ENCODE data around the gene HMG20A. TPM values are rescaled to one million over a fixed set of nuclear protein-coding genes. Genes with fewer than 3 reads are reported as not detected.

HMG20A gene
- total RNA-seq, 4 donors from 2014 or later, result 39.6 to 65.1 (median 49.7) TPM

GRCh38 chr15:77410701-77411618 lies 9.7 kb upstream of the HMG20A start:
- DNase-seq (ENCODE audit: low spot score in 2 of 2), result no peak
- 77 to 78% methylated on average over 7 of the region's 7 CpGs for WGBS, 2 donors
- Histone ChIP-seq H3K4me3 (no peak overlapping the region), H3K36me3 (no peaks in the 10 kb centered on the region), H3K9me3 (no peaks in the 10 kb centered on the region), H3K4me1 (peaks cover 0 to 32% (median 12%) of the 10 kb centered on the region in 4 donors), H3K27ac (no peak overlapping the region), H3K27me3 (no peaks in the 10 kb centered on the region)
- TF ChIP-seq POLR2A (IDR thresholded peaks at IDR 0.05) (no peak), EP300 (IDR thresholded peaks at IDR 0.05) (no peak)
- TF ChIP-seq, protein P1, sequence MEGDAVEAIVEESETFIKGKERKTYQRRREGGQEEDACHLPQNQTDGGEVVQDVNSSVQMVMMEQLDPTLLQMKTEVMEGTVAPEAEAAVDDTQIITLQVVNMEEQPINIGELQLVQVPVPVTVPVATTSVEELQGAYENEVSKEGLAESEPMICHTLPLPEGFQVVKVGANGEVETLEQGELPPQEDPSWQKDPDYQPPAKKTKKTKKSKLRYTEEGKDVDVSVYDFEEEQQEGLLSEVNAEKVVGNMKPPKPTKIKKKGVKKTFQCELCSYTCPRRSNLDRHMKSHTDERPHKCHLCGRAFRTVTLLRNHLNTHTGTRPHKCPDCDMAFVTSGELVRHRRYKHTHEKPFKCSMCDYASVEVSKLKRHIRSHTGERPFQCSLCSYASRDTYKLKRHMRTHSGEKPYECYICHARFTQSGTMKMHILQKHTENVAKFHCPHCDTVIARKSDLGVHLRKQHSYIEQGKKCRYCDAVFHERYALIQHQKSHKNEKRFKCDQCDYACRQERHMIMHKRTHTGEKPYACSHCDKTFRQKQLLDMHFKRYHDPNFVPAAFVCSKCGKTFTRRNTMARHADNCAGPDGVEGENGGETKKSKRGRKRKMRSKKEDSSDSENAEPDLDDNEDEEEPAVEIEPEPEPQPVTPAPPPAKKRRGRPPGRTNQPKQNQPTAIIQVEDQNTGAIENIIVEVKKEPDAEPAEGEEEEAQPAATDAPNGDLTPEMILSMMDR (IDR thresholded peaks at IDR 0.05), result no peak

DNA sequence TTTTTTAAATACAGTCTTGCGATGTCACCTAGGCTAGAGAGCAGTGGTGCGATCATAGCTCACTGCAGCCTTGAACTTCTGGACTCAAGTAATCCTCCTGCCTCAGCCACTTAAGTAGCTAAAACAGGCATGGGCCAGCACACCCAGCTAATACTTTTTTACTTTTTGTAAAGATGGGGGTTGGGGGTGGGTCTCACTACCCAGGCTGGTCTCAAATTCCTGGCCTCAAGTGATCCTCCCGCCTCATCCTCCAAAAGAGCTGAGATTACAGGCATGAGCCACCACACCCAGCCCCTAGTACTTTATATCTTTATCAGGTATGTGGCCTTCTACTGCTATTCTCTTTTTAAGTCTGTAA lies 9.1 kb upstream of the HMG20A start:
- H3K4me3 ChIP-seq, result no peak overlapping the region
- TF ChIP-seq, protein P1 (IDR thresholded peaks at IDR 0.05), result no peak
- TF ChIP-seq POLR2A (IDR thresholded peaks at IDR 0.05) (no peak), EP300 (IDR thresholded peaks at IDR 0.05) (no peak)
- DNase-seq (ENCODE audit: low spot score in 2 of 2), result no peak
- 96 to 98% methylated on average over 3 of the region's 3 CpGs for WGBS, 2 donors
- H3K27ac ChIP-seq, result no peak overlapping the region
- no peaks in the 10 kb centered on the region for H3K27me3 ChIP-seq
- H3K36me3 ChIP-seq, result no peaks in the 10 kb centered on the region
- H3K9me3 ChIP-seq, result no peaks in the 10 kb centered on the region
- H3K4me1 ChIP-seq, result peaks cover 0 to 39% (median 18%) of the 10 kb centered on the region in 4 donors

GRCh38 chr15:77412972-77413698 lies 7.6 kb upstream of the HMG20A start:
- DNase-seq (ENCODE audit: low spot score in 2 of 2), result no peak
- Histone ChIP-seq H3K27me3 (no peaks in the 10 kb centered on the region), H3K4me1 (peaks cover 0 to 54% (median 21%) of the 10 kb centered on the region in 4 donors), H3K36me3 (no peaks in the 10 kb centered on the region), H3K27ac (no peak overlapping the region), H3K9me3 (no peaks in the 10 kb centered on the region), H3K4me3 (no peak overlapping the region)
- WGBS, 2 donors, result 56 to 63% methylated on average over 2 of the region's 2 CpGs
- TF ChIP-seq, protein P1 (IDR thresholded peaks at IDR 0.05), result no peak
- TF ChIP-seq EP300 (IDR thresholded peaks at IDR 0.05) (no peak), POLR2A (IDR thresholded peaks at IDR 0.05) (no peak)

DNA sequence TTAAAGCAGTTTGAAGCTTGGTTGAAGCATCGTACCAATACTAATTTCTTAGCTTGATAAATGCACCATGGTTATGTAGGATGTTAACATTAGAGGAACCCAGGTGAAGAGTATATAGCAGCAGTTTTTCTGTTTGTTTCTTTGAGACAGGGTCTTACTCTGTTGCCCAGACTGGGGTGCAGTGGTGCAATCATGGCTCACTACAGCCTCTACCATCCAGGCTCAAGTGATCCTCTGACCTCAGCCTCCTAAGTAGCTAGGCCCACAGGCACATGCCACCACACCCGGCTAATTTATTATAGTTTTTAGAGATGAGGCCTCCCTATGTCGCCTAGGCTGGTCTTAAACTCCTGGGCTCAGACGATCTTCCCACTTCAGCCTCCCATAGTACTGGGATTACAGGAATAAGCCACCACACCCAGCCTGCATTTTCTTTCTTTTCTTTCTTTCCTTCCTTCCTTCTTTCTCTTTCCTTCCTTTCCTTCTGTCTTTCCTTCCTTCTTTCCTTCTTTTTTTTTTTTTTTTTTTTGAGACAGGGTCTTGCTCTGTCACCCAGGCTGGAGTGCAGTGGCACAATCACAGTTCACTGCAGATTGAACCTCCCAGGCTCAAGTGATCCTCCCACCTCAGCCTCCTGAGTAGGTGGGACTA lies 6.9 kb upstream of the HMG20A start:
- 88 to 92% methylated on average over 4 of the region's 4 CpGs for WGBS, 2 donors
- peaks cover 0 to 60% (median 21%) of the 10 kb centered on the region in 4 donors for H3K4me1 ChIP-seq
- DNase-seq (ENCODE audit: low spot score in 2 of 2), result no peak
- no peak overlapping the region for H3K27ac ChIP-seq
- H3K36me3 ChIP-seq, result no peaks in the 10 kb centered on the region
- no peak for TF ChIP-seq POLR2A (IDR thresholded peaks at IDR 0.05)
- TF ChIP-seq EP300 (IDR thresholded peaks at IDR 0.05), result no peak
- TF ChIP-seq, protein P1 (IDR thresholded peaks at IDR 0.05), result no peak
- H3K4me3 ChIP-seq, result no peak overlapping the region
- H3K27me3 ChIP-seq, result no peaks in the 10 kb centered on the region
- no peaks in the 10 kb centered on the region for H3K9me3 ChIP-seq
